ENCODE measurements around the gene HIVEP3.

GRCh38 chr1:41942278-41942677, 23.6 kb upstream of the HIVEP3 start:
- no peak for TF ChIP-seq CTCF (IDR thresholded peaks at IDR 0.05; ENCODE audit: borderline replicate concordance, extremely low read depth, low read length, poor library complexity, severe bottlenecking)
- no peak for TF ChIP-seq EZH2 (IDR thresholded peaks at IDR 0.05; ENCODE audit: borderline replicate concordance, low read depth, low read length, severe bottlenecking)

Measured in DND-41 (cell line).